IPS DF 6.9 (cell line): ENCODE measurements around the gene MOB1B.

ENCODE experiments used
- DNase-seq: peaks from one replicate; pipeline ENCODE4 v3.0.0-alpha.2; 2013; ENCODE audit warnings: low read depth, low spot score
- H3K27ac ChIP-seq: one replicate; pipeline ENCODE4 v1.5.1; 2013; ENCODE audit warnings: low read length, control low read depth
- H3K27me3 ChIP-seq: 2 replicates; pipeline ENCODE4 v1.6.1; 2013; ENCODE audit warnings: mild to moderate bottlenecking, low read length; ENCODE audit not compliant: control insufficient read depth, insufficient read depth
- H3K36me3 ChIP-seq: 2 replicates; pipeline ENCODE4 v1.6.1; 2013; ENCODE audit warnings: low read length; ENCODE audit not compliant: control insufficient read depth, insufficient read depth
- H3K4me1 ChIP-seq: 2 replicates; pipeline ENCODE4 v1.6.1; 2013; ENCODE audit warnings: low read length; ENCODE audit not compliant: control insufficient read depth, insufficient read depth
- H3K4me3 ChIP-seq: 2 replicates; pipeline ENCODE4 v1.5.1; 2013; ENCODE audit warnings: mild to moderate bottlenecking, low read length
- H3K9me3 ChIP-seq: 2 replicates; pipeline ENCODE4 v1.6.1; 2013; ENCODE audit warnings: low read length, inconsistent platforms; ENCODE audit not compliant: control insufficient read depth, insufficient read depth
- WGBS: extraction: QIAGEN DNeasy Blood & Tissue Kit; methylation state at CpG from one replicate; pipeline ENCODE4 v1.1.7; 2013; ENCODE audit warnings: mixed read lengths, missing lambda C conversion rate; ENCODE audit not compliant: insufficient read length, insufficient coverage; 5-methylcytosine and 5-hydroxymethylcytosine counted together

MOB1B gene

GRCh38 chr4:70931347-70931746 lies 29.2 kb downstream of the MOB1B start:
- no peak overlapping the region for H3K27ac ChIP-seq
- WGBS, result no CpG with 5 or more reads among the region's 1 CpG
- no peak overlapping the region for H3K4me3 ChIP-seq
- H3K4me1 ChIP-seq, result peaks cover 2% of the 10 kb centered on the region; the same call in 1 of the 2 replicates
- no peaks in the 10 kb centered on the region for H3K9me3 ChIP-seq
- no peak for DNase-seq
- H3K27me3 ChIP-seq, result no peaks in the 10 kb centered on the region
- H3K36me3 ChIP-seq, result no peaks in the 10 kb centered on the region; the same call in 1 of the 2 replicates

DNA sequence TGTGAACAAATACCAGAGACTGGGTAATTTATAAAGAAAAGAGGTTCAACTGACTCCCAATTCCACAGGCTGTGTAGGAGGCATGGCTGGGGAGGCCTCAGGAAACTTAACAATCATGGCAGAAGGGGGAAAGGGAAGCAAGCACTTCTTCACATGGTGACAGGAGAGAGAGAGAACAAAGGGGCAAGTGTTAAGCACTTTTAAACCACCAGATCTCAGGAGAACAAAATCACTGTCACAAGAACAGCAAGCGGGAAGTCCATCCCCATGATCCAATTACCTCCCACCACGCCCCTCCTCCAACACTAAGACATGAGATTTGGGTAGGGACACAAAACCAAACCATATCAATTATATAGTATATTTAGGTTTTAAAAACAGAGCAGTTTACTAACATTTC lies 30.8 kb downstream of the MOB1B start:
- no peak overlapping the region for H3K27ac ChIP-seq
- no peaks in the 10 kb centered on the region for H3K4me1 ChIP-seq
- H3K27me3 ChIP-seq, result no peaks in the 10 kb centered on the region
- no CpG with 5 or more reads among the region's 2 CpGs for WGBS
- H3K4me3 ChIP-seq, result no peak overlapping the region
- no peaks in the 10 kb centered on the region for H3K36me3 ChIP-seq
- H3K9me3 ChIP-seq, result no peaks in the 10 kb centered on the region
- DNase-seq, result no peak

DNA sequence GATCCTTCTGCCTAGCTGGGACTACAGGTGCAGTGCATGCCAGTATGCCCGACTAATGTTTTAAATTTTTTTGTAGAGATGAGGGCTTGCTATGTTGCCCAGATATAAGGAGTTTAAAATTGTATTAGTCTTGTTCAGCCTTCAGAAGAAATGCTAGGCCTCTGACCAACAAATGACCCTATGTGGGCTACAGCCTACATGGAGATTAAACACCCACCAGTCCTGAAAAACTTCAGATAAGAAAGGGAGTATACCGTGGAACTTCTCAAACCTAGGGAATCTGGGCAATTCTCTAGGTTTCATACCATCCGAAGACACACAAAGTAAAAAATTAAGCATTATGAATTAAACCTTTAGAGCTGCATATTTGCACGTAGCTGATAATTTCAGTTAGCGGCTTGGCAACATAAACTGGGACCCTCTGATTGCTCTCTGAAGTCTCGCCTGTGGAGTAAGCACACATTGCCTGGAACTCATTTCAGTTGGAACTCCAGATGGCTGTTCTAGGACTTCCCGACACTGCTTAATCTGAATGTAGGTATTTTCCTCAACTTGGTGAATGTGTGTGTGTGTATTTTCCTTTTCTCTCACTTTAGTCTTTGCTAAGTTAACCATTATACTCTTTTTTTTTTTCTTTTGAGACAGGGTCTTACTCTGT lies 33.0 kb downstream of the MOB1B start:
- no CpG with 5 or more reads among the region's 7 CpGs for WGBS
- H3K36me3 ChIP-seq, result no peaks in the 10 kb centered on the region
- no peaks in the 10 kb centered on the region for H3K9me3 ChIP-seq
- H3K4me3 ChIP-seq, result no peak overlapping the region
- H3K27me3 ChIP-seq, result no peaks in the 10 kb centered on the region
- no peak overlapping the region for H3K27ac ChIP-seq
- no peaks in the 10 kb centered on the region for H3K4me1 ChIP-seq
- DNase-seq, result no peak

- no peak for DNase-seq
- no peaks in the 10 kb centered on the region for H3K9me3 ChIP-seq
- H3K27me3 ChIP-seq, result no peaks in the 10 kb centered on the region
- no CpG with 5 or more reads among the region's 4 CpGs for WGBS
- no peak overlapping the region for H3K27ac ChIP-seq
- no peaks in the 10 kb centered on the region for H3K4me1 ChIP-seq
- H3K36me3 ChIP-seq, result no peaks in the 10 kb centered on the region
- no peak overlapping the region for H3K4me3 ChIP-seq
Measured at GRCh38 chr4:70936200-70936787, 34.1 kb downstream of the MOB1B start.

DNA sequence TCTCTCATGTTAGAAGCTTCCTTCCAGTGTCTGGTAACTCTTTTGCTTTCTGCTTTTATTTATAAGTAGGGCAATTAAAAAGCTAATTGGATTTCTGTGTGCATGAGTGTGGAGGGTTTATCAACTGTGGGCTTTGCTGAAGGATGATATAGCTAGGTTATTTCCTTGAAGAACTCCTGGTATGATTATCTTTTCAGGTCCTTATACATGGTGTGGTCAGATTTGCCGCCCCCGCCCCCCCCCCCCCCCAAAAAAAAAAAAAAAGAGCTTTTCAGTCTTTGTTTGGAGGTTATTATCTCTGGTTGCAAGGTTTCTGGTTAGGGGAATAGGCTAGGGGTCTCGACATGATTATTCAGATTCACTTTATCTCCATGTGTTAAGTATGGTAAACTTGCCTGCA lies 35.9 kb downstream of the MOB1B start:
- no CpG with 5 or more reads among the region's 3 CpGs for WGBS
- no peaks in the 10 kb centered on the region for H3K4me1 ChIP-seq
- no peaks in the 10 kb centered on the region for H3K36me3 ChIP-seq
- H3K27me3 ChIP-seq, result no peaks in the 10 kb centered on the region
- no peaks in the 10 kb centered on the region for H3K9me3 ChIP-seq
- no peak overlapping the region for H3K27ac ChIP-seq
- H3K4me3 ChIP-seq, result no peak overlapping the region
- no peak for DNase-seq

DNA sequence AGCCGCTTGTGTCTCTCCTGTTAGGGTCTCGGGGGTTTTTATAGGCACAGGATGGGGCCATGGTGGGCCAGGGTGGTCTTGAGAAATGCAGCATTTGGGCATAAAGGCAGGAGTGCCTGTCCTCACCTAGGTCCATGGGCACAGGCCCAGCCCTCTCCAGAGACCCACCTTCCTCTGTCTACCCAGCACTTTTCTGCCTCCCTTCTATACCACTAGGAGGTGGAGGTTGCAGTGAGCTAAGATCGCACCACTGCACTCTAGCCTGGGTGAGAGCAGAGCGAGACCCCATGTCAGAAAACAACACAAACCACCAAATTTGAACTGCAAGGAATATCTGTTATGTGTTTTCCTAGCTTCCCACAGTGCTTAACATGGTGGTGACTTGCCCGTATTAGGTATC lies 38.0 kb downstream of the MOB1B start:
- no peak for DNase-seq
- WGBS, result no CpG with 5 or more reads among the region's 5 CpGs
- Histone ChIP-seq H3K27ac (no peak overlapping the region), H3K36me3 (no peaks in the 10 kb centered on the region), H3K27me3 (no peaks in the 10 kb centered on the region), H3K4me3 (no peak overlapping the region), H3K4me1 (no peaks in the 10 kb centered on the region), H3K9me3 (no peaks in the 10 kb centered on the region)

- Histone ChIP-seq H3K27me3 (no peaks in the 10 kb centered on the region), H3K36me3 (no peaks in the 10 kb centered on the region), H3K27ac (no peak overlapping the region), H3K4me3 (no peak overlapping the region), H3K4me1 (no peaks in the 10 kb centered on the region), H3K9me3 (no peaks in the 10 kb centered on the region)
- no peak for DNase-seq
Measured at GRCh38 chr4:70943114-70943513, 40.9 kb downstream of the MOB1B start.

DNA sequence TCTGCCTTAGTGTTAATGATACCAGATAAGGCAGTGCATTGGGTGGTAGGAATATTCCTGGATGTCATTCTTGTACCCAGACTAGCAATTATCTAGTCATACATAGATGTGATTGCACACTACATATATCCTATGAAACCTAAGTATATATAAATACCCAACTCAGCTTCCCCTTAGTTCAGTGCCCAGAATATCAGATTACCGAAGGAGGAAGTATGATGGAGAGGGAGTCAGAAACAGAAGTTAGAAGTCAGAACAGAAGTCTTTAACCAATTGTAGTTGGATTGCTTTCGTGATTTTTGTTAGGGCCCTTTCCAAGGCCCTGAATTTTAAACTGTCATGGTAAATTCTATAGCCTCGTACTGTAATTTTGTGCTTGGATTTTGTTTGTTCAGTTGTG lies 42.9 kb downstream of the MOB1B start:
- no peak overlapping the region for H3K27ac ChIP-seq
- no CpG with 5 or more reads among the region's 3 CpGs for WGBS
- no peaks in the 10 kb centered on the region for H3K27me3 ChIP-seq
- no peaks in the 10 kb centered on the region for H3K36me3 ChIP-seq
- 0 out of 2 replicates have a peak, but pooled peaks cover 1% of the 10 kb centered on the region for H3K4me1 ChIP-seq
- no peak overlapping the region for H3K4me3 ChIP-seq
- DNase-seq, result no peak
- H3K9me3 ChIP-seq, result no peaks in the 10 kb centered on the region

DNA sequence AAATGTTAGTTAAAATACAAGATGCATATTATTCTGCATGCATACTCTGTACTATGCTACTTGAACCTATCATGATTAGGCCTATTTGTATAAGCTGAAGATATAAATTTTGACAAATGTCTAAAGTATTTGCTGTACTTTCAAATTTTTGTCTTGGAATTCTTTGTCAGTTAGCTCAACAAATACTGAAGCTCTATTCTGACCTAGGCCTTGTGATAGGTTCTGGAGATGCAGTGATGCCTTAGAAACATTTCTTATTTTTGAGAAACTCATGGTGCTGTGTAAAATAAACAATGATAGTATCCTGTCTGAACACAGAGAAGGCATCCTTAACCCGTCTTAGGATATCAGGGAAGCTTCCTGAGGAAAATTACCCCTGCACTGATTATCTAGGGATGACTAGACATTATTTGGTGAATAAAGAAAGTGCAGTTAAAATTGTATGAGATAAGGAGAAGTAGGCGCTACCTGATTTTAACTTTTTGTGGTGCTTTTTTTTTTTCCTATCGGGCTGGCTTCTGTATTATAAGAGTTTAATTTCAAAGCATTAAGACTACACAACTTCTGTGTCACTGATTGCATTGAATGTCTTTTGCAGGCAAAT lies 43.4 kb downstream of the MOB1B start:
- Histone ChIP-seq H3K36me3 (no peaks in the 10 kb centered on the region), H3K27me3 (no peaks in the 10 kb centered on the region), H3K9me3 (no peaks in the 10 kb centered on the region), H3K4me1 (0 out of 2 replicates have a peak, but pooled peaks cover 1% of the 10 kb centered on the region), H3K4me3 (no peak overlapping the region), H3K27ac (no peak overlapping the region)
- no peak for DNase-seq
- no CpG with 5 or more reads among the region's 3 CpGs for WGBS

DNA sequence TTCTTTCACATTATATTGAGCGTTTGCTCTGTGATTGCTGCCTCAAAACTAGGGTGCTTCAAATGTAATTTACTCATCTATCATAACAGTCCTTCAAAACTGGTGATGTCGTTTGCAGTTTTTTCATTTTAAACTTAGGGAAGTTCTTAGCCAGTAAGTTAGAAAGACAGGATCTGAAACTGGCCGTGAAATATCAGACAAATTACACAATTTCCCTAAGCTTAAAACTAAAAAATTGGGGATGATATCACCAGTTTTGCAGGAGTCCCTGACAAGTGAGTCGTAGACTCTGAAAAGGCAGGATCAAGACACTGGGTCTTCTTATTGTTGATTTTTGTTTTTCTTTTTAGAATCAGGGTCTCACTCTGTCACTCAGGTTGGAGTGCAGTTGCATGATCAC lies 44.8 kb downstream of the MOB1B start:
- no CpG with 5 or more reads among the region's 4 CpGs for WGBS
- Histone ChIP-seq H3K36me3 (no peaks in the 10 kb centered on the region), H3K27ac (no peak overlapping the region), H3K27me3 (no peaks in the 10 kb centered on the region), H3K4me3 (no peak overlapping the region), H3K4me1 (0 out of 2 replicates have a peak, but pooled peaks cover 1% of the 10 kb centered on the region), H3K9me3 (no peaks in the 10 kb centered on the region)
- DNase-seq, result no peak
